ENCODE measurements around the gene GSDMA. TPM values are rescaled to one million over a fixed set of nuclear protein-coding genes. Genes with fewer than 3 reads are reported as not detected.

Gene GSDMA
- total RNA-seq, 4 donors from 2014 or later: 26.7 to 156 (median 105) TPM

DNA sequence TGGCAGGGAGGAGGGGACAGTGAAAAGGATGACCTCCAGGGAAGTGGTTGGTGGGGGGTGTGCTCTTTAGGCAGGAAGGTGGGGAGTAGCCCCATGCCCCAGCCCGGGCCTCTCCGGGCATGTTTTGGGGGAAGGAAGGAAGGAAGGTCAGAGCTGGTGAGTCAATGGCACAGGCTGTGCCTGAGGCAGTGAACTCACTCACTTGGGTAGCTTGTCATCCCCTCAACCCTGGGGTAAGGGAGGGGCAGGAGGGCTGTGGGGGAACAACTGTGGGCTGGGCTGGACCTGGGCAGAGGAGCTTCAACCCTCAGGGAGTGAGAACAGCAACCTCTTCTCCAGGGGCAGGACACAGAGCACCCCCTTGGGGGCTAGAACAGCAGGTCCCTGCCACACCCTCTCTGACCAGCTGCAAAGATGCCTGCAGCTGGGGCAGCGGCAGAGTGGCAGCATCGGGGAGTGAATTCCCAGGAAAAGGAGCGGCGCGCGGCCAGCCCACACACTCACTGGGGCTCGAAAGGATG lies 58.7 kb downstream of the GSDMA start:
- Histone ChIP-seq H3K36me3 (peaks cover 62% of the 10 kb centered on the region), H3K4me3 (no peak overlapping the region), H3K4me1 (peaks cover 19% of the 10 kb centered on the region), H3K27me3 (no peaks in the 10 kb centered on the region), H3K27ac (no peak overlapping the region), H3K9me3 (no peaks in the 10 kb centered on the region)
- DNase-seq (ENCODE audit: low spot score in 2 of 2): no peak
- 44% methylated on average over 3 of the region's 9 CpGs for whole genome bisulfite sequencing
- TF ChIP-seq POLR2AphosphoS5 (IDR thresholded peaks at IDR 0.05): no peak
- TF ChIP-seq EP300 (IDR thresholded peaks at IDR 0.05): no peak
- TF ChIP-seq POLR2A (IDR thresholded peaks at IDR 0.05): no peak
- TF ChIP-seq, protein P1, sequence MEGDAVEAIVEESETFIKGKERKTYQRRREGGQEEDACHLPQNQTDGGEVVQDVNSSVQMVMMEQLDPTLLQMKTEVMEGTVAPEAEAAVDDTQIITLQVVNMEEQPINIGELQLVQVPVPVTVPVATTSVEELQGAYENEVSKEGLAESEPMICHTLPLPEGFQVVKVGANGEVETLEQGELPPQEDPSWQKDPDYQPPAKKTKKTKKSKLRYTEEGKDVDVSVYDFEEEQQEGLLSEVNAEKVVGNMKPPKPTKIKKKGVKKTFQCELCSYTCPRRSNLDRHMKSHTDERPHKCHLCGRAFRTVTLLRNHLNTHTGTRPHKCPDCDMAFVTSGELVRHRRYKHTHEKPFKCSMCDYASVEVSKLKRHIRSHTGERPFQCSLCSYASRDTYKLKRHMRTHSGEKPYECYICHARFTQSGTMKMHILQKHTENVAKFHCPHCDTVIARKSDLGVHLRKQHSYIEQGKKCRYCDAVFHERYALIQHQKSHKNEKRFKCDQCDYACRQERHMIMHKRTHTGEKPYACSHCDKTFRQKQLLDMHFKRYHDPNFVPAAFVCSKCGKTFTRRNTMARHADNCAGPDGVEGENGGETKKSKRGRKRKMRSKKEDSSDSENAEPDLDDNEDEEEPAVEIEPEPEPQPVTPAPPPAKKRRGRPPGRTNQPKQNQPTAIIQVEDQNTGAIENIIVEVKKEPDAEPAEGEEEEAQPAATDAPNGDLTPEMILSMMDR (IDR thresholded peaks at IDR 0.05): no peak

GRCh38 chr17:40022497-40022896 lies 59.7 kb downstream of the GSDMA start:
- WGBS: 96% methylated on average over 3 of the region's 9 CpGs
- peaks cover 62% of the 10 kb centered on the region for H3K36me3 ChIP-seq
- H3K27me3 ChIP-seq: no peaks in the 10 kb centered on the region
- H3K9me3 ChIP-seq: no peaks in the 10 kb centered on the region
- DNase-seq (ENCODE audit: low spot score in 2 of 2): no peak
- H3K4me1 ChIP-seq: peaks cover 26% of the 10 kb centered on the region
- H3K4me3 ChIP-seq: no peak overlapping the region
- no peak for TF ChIP-seq POLR2AphosphoS5 (IDR thresholded peaks at IDR 0.05)
- TF ChIP-seq POLR2A (IDR thresholded peaks at IDR 0.05): no peak
- TF ChIP-seq, protein P1 (IDR thresholded peaks at IDR 0.05): no peak
- no peak for TF ChIP-seq EP300 (IDR thresholded peaks at IDR 0.05)
- H3K27ac ChIP-seq: no peak overlapping the region

- peaks cover 26% of the 10 kb centered on the region for H3K4me1 ChIP-seq
- WGBS: 76% methylated on average over 3 of the region's 19 CpGs
- H3K36me3 ChIP-seq: peaks cover 67% of the 10 kb centered on the region
- no peak for DNase-seq (ENCODE audit: low spot score in 2 of 2)
- no peak overlapping the region for H3K4me3 ChIP-seq
- no peak for TF ChIP-seq POLR2AphosphoS5 (IDR thresholded peaks at IDR 0.05)
- no peak for TF ChIP-seq POLR2A (IDR thresholded peaks at IDR 0.05)
- TF ChIP-seq, protein P1 (IDR thresholded peaks at IDR 0.05): no peak
- no peak for TF ChIP-seq EP300 (IDR thresholded peaks at IDR 0.05)
- no peaks in the 10 kb centered on the region for H3K27me3 ChIP-seq
- H3K27ac ChIP-seq: no peak overlapping the region
- H3K9me3 ChIP-seq: no peaks in the 10 kb centered on the region
These were observed 60.2 kb downstream of the GSDMA start for GRCh38 chr17:40022961-40023541.

- Histone ChIP-seq H3K4me3 (no peak overlapping the region), H3K27ac (no peak overlapping the region), H3K27me3 (no peaks in the 10 kb centered on the region), H3K4me1 (peaks cover 22% of the 10 kb centered on the region), H3K9me3 (no peaks in the 10 kb centered on the region), H3K36me3 (peaks cover 69% of the 10 kb centered on the region)
- TF ChIP-seq, protein P1 (IDR thresholded peaks at IDR 0.05): no peak
- TF ChIP-seq POLR2A (IDR thresholded peaks at IDR 0.05): no peak
- WGBS: 69% methylated on average over 10 of the region's 10 CpGs
- DNase-seq (ENCODE audit: low spot score in 2 of 2): no peak
These were observed 60.9 kb downstream of the GSDMA start for GRCh38 chr17:40023590-40024292.

- DNase-seq (ENCODE audit: low spot score in 2 of 2): no peak
- whole genome bisulfite sequencing: 89% methylated on average over 8 of the region's 8 CpGs
- Histone ChIP-seq H3K4me1 (peaks cover 21% of the 10 kb centered on the region), H3K27ac (no peak overlapping the region), H3K4me3 (no peak overlapping the region), H3K9me3 (no peaks in the 10 kb centered on the region), H3K36me3 (peaks cover 70% of the 10 kb centered on the region), H3K27me3 (no peaks in the 10 kb centered on the region)
- no peak for TF ChIP-seq POLR2AphosphoS5 (IDR thresholded peaks at IDR 0.05)
- TF ChIP-seq POLR2A (IDR thresholded peaks at IDR 0.05): no peak
- TF ChIP-seq, protein P1 (IDR thresholded peaks at IDR 0.05): no peak
- TF ChIP-seq EP300 (IDR thresholded peaks at IDR 0.05): no peak
These were observed 62.1 kb downstream of the GSDMA start for GRCh38 chr17:40024901-40025300.

Data from suprapubic skin (tissue), 4 donors.